SKM-1 treated with dmso at 0.1 percent for 144 hours (cell line): ENCODE measurements around the gene ATP2A3.
"Not testable (repeated sequence)": the region's sequence is repeated elsewhere in the genome, so short reads cannot be mapped to it uniquely, and the experiment has no call there.

Experiments
- DNase-seq: peaks from one replicate; lab custom pipeline; 2025; ENCODE audit not compliant: unreplicated experiment; lab: John Stamatoyannopoulos, UW

The ATP2A3 gene

DNA sequence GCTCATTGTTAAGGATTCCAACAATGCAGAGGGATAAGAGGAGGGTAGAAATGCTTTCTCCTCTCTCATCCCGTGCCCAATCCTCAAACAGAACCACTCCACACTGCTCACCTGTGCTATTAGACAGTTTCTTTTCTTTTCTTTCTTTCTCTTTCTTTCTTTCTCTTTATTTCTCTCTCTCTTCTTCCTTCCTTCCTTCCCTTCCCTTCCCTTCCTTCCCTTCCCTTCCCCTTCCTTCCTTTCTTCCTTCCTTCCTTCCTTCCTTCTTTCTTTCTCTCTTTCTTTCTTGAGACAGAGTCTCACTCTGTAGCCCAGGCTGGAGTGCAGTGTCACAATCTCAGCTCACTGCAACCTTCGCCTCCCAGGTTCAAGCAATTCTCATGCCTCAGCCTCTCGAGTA, 27.5 kb upstream of the ATP2A3 start:
- not testable (repeated sequence) for DNase-seq

DNA sequence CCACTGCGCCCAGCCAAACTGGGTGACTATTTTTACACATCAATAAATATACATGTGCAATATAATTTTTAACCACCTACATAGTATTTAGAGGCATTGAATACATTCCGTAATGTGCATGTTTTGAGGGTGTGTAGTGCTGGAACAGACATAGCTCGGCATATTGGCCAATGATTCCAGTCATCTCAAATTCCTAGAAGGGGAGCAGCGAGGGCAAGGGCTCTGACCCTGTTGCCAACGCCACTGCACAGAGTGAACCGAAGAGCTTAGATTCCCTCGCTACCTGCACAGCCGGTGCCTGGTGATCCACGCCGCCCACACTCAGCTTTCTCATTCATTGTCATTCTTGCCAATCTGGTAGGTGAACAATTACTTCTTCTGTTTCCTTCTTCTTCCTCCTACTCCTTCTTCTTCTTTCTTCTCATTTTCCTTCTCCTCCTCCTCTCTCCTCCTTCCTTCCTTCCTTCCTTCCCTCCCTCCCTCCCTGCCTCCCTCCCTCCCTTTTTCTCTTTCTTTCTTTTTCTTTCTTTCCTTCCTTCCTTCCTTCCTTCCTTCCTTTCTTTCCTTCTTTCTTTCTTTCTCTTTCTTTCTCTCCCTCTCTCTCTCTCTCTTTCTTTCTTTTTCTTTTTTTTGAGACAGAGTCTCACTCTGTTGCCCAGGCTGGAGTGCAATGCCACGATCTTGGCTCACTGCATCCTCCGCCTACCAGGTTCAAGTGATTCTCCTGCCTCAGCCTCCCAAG, 26.3 kb upstream of the ATP2A3 start:
- no peak for DNase-seq

DNA sequence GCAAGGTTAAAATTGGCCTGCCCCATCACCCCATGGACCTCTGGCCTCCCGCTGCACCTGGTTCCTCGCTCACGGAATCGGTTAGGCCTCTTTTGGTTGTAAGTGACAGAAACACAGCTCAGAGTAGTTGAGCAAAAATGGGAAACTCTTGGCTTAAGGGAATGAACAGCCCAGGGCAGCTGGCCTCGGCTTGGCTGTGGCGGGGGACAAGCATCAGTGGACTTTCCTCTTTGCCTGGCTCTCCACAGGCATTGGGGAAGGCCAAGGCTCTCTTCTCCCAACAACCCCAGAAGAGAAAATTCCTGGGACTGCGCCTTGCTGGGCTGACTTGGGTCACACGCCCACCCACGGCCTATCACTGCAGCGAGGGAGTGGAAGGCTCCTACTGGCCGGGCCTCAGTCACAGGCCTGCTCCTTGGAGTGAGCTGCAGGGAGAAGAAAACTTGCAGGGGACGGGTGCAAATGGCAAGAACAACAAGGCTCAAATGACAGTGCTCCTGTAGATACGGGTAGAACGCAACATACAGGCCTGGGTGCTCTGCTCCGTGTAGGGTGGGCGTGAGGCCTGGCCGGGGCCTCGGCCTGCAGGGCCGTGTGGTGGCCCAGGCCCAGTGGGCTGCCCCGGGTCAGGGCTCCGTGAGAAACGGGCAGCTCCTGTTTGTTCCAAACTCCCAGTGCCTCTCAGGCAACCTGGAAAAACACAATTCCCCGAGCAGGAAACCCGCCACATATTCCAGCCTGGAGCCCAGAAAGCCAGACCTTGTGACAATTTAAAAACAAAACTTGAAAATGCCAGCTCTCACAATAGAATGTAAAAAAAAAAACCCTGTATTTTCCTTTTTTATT, 25.0 kb upstream of the ATP2A3 start:
- no peak for DNase-seq

DNA sequence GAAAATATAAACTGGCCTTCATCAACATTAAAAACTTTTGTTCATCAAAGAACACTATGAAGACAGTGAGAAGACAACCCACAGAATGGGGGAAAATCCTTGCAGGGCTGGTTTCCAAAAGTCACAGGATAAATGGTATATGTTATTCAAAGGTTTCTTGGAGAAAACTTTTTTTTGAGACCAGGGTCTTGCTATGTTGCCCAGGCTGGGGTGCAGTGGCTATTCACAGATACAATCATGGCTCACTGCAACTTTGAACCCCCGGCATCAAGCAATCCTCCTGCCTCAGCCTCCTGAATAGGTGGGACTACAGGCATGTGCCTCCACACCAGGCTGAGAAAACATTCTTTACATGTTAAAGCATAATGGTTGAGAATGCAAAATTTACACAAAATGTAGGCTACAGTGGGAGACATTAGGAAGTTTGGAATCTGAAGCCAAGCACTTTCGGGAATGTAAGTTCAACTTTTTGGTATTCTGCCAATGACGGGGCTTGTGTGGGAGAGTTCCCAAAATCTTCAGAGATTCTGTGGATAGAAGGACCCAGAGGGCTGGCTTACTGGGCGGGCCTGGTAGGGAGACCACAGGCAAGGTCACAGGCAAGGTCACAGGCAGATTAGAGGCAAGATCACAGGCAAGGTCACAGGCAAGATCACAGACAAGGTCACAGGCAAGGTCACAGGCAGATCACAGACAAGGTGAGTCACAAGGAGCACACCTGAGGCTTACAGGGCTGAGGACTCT, 24.2 kb upstream of the ATP2A3 start:
- no peak for DNase-seq

DNA sequence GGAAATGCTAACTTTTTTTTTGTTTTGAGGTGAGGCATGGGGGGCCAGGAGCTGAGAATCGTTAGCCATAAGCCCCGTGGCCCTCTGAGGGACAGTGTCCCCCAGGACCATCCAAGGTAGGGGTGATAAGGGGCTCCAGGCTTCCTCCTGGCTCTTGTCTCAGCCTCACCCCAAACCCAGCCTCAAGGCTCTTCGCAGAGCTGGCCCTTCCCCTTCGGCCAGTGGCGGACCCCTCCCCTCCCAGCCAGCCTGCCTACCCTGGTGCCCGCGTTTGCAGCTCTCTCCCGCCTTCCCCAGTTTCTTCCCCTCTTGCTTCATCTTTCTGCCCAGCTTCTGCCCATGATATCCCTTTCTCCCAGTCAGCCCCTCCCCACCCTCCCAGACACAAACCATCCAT, 22.7 kb upstream of the ATP2A3 start:
- DNase-seq, result no peak

DNA sequence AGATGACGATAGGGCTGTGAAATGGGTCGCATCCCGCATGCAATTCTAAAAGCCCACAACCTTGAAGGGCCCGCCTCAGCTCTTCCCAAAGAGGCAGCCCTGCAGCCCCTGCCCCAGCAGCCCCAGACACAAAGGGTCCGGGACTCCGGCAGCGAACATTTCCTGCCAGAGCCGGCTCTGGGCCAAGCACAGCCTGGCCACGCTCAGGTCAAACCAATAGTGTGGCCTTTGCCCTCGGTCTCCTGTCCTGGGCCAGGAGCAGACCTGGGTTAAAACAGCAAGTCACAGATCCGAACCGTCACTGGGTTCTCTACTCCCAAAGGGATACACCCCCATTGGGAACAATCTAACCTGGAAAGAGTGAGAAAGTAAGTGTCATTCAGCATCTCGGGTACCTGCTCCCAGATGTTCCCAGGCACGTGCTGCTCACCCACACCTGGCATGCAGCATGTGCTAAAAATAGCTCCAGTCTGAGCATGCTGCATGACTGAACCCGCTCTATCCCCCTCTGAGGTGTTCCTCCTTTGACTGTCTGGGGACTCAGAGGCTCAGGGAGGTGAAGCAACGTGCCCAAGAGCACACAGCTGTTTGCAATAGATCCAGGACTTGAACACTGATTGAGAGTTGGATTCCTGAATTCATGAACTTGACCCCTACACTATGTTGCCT, 22.2 kb upstream of the ATP2A3 start:
- DNase-seq, result no peak

DNA sequence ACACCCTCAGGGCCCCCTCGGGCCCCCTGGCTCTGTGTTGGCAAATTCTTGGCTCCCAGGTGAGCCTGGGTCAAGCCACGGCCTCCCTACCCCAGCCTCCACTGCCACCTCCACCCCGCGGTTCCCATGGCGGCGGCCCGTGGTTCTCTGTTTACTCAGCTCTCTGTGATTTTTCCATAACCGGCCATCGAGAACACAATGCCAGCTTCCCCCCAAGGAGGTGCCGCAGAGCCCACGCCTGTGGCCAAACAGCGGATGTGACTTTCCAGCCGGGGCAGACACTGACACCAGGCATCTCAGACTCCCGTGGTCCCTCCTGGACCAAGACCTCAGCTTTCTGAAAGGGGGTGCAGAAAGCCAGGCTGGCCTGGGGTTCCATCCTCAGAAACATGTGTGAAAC, 21.6 kb upstream of the ATP2A3 start:
- no peak for DNase-seq

DNA sequence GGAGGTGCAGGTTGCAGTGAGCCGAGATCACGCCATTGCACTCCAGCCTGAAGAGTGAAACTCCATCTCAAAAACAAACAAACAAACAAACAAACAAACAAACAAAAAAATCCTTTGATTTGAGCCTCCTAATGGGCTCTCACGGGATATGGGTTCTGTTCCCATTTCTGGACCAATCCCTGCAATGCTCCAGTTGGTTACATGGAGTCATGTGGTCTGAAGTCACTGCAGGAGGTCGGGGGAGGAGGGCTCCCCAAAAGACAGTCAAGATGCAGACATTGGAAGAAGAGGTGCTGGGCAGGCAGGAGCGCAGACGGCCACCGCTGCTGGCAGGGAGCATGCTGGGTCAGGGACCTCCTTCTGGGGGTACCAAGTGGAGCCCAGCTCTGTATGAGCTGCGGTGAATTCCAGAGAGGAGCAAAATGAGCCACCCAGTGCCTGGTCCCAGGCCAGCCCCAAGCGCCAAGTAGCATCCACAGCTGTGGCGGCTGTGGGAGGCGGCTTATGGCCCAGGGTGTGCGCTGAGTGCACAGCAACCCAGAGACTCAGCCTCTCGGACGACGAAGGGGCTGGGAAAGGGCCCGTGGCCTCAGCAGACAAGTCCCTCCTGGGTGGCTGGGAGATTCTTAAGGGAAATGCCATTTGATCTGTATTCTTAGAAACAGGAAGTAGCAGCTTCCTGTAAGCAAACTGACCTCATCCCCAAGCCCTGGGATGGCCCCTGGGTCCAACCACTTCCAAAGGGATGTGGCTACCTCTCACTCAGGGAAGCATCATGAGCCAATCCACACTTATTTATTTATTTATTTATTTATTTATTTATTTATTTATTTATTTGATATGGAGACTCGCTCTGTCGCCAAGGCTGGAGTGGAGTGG, 19.6 kb upstream of the ATP2A3 start:
- peak; percentile 48 for DNase-seq

DNA sequence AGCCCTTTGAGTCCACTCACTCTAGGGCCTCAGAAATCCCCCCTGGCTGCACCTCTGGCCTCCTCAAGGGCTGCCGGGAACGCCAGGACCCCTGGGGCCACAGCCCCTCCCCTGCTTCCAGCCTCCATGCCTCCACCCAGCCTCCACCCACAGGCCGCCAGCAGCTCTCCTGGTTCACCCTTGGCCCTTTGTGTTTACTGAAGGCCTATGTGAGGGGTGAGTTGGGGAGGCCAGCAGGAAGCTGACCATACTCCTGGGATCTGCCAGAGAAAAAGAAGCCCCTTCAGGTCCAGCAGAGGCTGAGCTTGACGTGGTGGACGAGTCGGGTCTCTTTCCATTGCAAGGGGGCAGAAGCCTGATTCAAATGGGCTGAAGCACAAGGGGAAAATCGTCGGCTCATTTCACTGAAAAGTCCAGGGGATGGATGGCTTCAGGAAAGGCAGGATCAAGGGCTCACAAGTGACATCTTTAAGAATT, 18.3 kb upstream of the ATP2A3 start:
- DNase-seq, result no peak

DNA sequence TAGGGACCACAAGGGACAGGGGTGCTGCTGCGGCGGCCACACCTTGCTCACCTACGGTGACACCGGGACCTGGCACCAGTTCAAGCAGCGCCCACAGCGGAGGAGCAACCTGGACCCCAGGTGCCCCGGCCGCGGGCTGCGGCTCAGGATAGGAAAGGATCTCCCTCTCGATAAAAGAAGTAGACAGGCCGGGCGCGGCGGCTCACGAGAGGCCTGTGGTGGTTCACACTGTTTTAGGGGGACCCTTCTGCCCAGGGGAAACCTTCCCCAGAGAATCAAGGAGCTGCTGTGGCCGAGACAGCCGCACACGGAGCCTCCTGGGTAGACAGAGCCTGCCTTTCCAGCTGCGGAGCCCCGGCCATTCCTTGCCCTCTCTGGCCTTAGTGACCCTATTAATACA, 17.9 kb upstream of the ATP2A3 start:
- no peak for DNase-seq

DNA sequence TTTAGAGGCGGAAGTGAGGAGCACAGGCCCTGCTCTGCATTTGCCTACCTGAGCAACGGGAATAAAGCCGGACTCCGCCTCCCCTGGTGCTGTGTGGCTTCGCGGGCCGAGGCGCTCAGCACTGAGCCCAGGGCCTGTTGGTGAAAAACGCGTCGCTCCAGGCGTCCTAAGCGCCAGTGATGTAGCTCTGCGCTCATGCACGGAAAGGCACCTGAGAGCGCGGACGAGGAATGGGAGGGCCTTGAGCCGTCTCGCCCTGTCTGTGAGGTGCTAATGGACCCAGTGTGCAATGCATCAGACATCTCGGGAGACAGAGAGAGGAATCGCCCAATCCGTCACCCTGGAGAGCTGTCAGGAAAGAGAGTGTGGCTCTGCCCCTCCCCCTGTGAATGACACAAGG, 17.2 kb upstream of the ATP2A3 start:
- DNase-seq, result no peak

DNA sequence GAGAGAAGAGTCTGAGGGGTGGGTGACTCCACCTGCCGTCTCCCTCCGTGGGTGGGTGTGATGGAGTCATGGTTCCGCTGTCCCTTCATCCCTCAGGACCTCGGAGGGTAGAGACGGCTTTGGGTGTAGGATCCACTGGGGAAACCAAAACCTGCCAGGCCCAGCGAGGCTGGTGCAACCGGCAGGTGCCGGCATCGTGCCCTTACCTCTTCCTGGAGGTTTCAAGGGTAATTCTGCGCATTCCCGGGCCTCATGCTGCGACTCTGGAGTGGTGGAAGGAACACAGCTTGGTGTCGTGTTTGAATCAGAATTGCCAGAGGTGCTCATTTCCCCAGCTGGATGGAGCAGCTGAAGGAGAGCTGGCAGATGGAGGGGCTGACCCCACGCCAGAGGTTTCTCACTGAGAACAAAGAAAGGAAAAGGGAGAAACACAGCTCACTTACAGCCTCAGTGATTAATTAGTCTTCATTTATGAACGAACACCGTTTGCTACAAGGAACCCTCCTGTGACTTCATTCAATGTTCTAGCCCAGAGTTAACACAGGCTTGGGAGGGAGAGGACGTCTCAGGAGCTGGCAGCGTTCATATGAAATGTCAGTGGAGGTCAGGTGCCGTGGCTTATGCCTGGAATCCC, 16.3 kb upstream of the ATP2A3 start:
- no peak for DNase-seq

DNA sequence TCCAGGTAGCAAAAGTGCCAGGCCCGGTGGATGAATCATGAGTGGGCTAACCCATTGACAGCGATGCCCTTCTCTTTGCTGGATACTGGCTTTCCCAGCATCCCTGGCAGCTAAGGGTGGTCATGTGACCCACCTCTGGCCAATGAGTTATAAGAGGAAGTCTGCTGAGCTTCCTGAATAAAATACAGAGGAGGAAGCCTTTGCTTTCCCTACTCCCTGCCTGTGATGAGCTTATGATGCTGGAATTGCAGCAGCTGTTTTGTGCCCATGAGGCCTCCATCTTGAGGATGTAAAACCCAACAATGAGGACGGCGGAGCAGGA, 15.0 kb upstream of the ATP2A3 start:
- no peak for DNase-seq

DNA sequence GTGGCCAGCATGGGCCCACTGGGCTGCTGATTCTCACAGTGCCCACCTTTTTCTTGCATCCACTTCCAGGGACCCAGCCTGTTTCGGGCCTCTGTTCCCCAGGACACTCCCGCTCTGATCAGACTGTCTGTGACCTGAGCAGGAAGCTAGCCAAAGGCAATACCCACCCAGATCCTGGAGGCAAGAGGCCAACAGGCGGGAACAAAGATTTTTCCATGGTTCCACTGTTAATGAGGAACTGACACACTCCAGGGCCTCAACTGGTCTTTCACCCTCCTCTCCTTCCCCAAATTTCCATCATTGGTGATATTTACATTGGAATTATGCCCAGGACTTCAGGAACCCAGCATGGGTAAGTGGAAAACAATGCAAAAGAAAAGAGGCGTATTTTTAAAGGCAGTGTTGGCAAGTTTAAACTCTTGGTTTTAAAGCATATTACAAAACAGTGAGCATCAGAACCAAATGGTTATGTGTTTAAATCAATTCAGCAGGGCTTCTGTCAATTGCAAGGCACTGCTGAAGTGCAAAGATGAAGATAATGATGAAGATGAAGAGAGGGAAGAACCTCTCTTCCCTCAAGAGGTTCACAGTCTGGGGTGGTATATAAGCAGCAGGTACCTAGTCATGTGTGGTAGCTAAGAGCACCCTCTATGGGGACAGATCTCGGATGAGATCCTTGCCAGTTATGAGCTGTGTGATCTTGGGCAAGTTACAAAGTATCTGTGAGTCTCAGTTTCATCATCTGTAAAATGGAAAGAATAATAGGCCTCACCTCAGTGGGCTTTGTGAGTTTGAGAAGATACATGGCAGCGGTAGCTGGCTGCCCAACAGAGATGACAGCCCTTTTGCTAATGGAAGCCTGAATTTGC, 14.4 kb upstream of the ATP2A3 start:
- no peak for DNase-seq

DNA sequence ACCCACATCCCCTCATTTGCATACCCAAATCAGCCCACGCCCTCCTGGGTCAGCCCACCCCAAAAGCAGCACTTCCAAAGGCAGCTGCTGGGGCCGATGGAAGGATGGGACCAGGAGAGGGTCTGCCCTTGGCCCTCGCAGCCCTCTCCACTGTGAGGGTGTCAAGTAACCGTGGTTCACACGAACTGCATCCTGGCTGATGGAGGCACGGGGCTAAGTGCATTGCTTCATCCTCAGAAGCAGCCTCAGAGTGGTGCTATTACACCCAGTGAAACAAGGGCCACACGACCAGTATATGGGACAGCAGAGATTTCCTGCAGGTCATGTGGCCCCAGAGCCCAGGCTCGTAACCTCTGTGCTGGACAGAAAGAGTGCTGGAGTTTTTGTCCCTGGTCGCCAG, 13.2 kb upstream of the ATP2A3 start:
- DNase-seq, result no peak

DNA sequence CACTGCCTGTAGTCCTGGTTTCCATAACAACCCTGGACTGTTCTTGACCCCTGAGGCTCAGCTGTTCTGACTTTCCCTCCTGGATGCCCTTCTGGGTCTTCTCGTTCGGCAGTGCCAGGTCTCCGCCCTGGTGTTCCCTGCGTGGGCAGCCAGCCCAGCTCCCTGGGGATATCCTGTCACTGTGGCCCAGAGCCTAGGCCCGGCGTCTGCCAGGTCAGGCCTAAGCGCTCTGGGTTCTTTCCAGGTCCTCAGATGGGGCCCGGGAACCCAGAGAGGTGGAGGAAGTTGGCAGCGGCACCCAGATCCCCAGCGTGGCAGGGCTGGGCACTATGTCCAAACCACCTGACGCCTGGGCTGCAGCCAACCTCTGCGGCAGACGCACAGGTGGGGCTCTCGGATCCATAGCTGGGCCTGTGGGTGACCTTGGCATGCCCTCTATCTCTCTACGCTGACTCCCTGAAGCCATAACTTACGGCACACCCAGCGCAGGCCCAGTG, 12.5 kb upstream of the ATP2A3 start:
- no peak for DNase-seq

DNA sequence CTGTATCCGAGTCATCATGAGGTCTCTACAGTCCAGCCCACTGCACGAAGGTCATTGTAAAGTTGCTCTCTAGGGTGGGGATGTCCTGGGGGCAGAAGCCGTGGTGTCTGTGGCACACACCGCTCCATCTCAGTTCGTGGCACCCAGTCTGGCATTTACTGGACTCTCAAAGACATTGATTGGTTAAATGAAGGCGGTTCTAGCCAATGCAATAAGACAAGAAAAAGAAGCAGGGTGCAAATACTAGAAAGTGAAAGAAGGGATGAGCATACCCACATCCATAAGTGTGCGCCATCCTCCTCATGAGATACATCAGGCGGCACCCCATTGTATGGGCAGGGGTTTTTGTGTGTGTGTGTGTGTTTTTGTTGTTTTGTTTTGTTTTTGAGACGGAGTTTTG, 10.7 kb upstream of the ATP2A3 start:
- DNase-seq, result no peak

DNA sequence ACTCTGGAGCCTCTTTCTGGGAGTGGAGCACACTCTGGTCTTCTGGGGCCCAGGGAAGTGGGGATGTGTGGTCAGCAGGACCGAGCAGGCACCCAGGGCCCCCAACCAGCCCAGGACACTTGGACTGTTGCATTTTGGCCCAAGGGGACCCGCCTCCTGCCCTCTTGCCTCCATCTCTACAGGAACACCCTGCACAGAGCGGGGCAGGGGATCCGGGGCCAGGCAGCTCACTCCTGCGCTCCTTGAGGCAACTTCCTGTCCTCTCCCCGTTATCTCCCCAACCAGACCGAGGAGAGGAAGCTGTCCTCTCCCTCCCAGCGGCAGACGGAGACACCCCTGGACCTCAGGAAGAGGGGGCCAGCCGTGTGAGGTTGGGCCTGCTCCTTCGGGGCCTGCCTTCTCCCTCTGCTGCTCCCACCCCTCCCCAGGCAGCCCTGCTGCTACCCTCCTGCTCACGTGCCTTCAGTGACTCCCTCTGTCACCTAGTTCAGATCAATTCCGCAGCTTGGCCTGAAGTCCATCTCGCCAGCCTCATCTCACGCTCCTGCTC, 10.0 kb upstream of the ATP2A3 start:
- DNase-seq, result peak; percentile 34
